ENCODE data around the gene NDUFA13. TPM values are rescaled to one million over a fixed set of nuclear protein-coding genes. Genes with fewer than 3 reads are reported as not detected.

NDUFA13 gene
- total RNA-seq, 1 experiment from 2014 or later: 354 TPM

DNA sequence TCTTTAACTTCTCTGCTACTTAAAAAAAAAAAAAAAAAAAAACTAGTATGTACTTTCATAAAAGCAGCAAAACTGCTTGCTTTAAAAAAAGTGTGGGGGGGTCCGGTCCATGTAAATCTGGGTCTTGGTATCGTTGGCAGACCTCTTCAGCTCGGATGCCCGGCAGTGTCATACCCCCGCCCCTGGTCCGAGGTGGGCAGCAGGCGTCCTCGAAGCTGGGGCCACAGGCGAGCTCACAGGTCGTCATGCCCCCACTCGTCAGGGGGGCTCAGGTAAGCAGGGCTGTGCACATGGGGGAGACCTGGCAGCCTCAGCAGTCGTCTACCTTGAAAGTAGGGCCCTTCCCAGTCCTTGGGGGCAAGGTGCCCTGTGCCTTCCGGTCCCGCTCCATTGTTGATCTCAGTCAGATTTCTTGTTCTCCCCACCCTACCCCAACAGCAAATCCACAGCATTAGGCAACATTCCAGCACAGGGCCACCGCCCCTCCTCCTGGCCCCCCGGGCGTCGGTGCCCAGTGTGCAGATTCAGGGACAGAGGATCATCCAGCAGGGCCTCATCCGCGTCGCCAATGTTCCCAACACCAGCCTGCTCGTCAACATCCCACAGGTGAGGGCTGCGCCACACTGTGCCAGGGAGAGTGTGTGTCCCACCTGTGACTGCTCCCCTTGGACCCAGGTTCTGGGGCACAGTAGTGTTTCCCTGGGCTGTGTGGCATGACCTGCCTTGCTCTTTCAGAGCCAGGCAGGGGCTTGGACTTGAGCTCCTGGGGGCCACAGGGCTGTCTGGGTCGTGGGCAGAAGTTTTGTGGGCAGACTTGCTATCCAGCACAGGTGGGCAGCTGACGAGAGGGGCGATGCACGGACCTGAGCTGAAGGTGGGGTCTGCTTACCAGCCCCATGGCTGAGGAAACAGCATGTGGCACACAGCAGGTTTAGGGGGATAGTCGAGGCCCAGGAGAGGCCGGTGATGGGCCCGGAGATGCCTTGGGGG is 20.1 kb upstream of the NDUFA13 start:
- Mint-ChIP-seq H3K4me3 (ENCODE audit: unreplicated experiment) (no peak overlapping the region), H3K36me3 (ENCODE audit: insufficient read depth, unreplicated experiment) (peaks cover 54% of the 10 kb centered on the region), H3K27me3 (ENCODE audit: insufficient read depth, unreplicated experiment) (no peaks in the 10 kb centered on the region), H3K9me3 (ENCODE audit: unreplicated experiment) (no peaks in the 10 kb centered on the region), H3K27ac (ENCODE audit: low read depth, unreplicated experiment) (no peak overlapping the region), H3K4me1 (ENCODE audit: insufficient read depth, unreplicated experiment) (no peaks in the 10 kb centered on the region)
- intact Hi-C loops (cut with micrococcal nuclease): no loop called here
- CTCF ChIA-PET: interaction anchor here (0.6 to 1.1 kb wide), 4 partner anchors 22 to 1655 kb away, joined by 3 to 4 read pairs (median 3); no protein-coding TSS in a partner anchor
- no peak for DNase-seq (ENCODE audit: unreplicated experiment)
- no TSS peak for BruUV-seq (replicated peaks)
- TF ChIP-seq, protein P1, sequence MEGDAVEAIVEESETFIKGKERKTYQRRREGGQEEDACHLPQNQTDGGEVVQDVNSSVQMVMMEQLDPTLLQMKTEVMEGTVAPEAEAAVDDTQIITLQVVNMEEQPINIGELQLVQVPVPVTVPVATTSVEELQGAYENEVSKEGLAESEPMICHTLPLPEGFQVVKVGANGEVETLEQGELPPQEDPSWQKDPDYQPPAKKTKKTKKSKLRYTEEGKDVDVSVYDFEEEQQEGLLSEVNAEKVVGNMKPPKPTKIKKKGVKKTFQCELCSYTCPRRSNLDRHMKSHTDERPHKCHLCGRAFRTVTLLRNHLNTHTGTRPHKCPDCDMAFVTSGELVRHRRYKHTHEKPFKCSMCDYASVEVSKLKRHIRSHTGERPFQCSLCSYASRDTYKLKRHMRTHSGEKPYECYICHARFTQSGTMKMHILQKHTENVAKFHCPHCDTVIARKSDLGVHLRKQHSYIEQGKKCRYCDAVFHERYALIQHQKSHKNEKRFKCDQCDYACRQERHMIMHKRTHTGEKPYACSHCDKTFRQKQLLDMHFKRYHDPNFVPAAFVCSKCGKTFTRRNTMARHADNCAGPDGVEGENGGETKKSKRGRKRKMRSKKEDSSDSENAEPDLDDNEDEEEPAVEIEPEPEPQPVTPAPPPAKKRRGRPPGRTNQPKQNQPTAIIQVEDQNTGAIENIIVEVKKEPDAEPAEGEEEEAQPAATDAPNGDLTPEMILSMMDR (IDR thresholded peaks at IDR 0.05; ENCODE audit: unreplicated experiment): no peak
- POLR2A ChIA-PET: interaction anchor here (0.7 kb wide), 1 partner anchor 142 kb away, joined by 3 read pairs; no protein-coding TSS in a partner anchor

DNA sequence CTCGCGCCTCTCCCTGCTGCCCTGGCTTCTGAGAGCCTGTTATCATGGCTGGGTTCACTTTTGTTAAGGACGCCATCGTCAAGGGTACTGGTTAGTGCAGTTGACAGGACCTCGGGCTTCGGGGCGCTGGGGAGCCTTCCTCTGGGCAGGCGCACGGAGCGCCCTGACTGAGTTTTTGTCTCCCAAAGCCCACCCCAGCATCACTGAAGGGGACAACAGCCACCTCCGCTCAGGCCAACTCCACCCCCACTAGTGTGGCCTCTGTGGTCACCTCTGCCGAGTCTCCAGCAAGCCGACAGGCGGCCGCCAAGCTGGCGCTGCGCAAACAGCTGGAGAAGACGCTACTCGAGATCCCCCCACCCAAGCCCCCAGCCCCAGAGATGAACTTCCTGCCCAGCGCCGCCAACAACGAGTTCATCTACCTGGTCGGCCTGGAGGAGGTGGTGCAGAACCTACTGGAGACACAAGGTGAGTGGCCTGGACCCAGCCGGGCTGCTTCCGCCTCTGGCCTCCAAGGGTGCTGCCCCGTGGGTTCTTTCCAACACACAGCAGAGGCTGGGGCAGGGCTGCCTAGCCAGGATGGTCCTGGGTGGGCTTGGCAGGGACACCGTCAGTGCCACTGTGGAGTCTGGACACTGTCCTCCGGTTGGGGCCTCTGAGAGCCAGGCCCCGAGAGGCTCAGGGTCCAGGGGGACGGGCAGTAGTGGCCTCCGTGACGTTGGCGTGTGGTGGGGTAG is 17.6 kb upstream of the NDUFA13 start:
- Mint-ChIP-seq H3K36me3 (ENCODE audit: insufficient read depth, unreplicated experiment) (peaks cover 57% of the 10 kb centered on the region), H3K27ac (ENCODE audit: low read depth, unreplicated experiment) (no peak overlapping the region), H3K4me1 (ENCODE audit: insufficient read depth, unreplicated experiment) (no peaks in the 10 kb centered on the region), H3K4me3 (ENCODE audit: unreplicated experiment) (no peak overlapping the region), H3K9me3 (ENCODE audit: unreplicated experiment) (no peaks in the 10 kb centered on the region), H3K27me3 (ENCODE audit: insufficient read depth, unreplicated experiment) (no peaks in the 10 kb centered on the region)
- no peak for DNase-seq (ENCODE audit: unreplicated experiment)
- TF ChIP-seq, protein P1 (IDR thresholded peaks at IDR 0.05; ENCODE audit: unreplicated experiment): no peak
- no TSS peak for BruUV-seq (replicated peaks)
- POLR2A ChIA-PET: no interaction called here
- intact Hi-C loops (cut with micrococcal nuclease): no loop called here
- CTCF ChIA-PET: no interaction called here

DNA sequence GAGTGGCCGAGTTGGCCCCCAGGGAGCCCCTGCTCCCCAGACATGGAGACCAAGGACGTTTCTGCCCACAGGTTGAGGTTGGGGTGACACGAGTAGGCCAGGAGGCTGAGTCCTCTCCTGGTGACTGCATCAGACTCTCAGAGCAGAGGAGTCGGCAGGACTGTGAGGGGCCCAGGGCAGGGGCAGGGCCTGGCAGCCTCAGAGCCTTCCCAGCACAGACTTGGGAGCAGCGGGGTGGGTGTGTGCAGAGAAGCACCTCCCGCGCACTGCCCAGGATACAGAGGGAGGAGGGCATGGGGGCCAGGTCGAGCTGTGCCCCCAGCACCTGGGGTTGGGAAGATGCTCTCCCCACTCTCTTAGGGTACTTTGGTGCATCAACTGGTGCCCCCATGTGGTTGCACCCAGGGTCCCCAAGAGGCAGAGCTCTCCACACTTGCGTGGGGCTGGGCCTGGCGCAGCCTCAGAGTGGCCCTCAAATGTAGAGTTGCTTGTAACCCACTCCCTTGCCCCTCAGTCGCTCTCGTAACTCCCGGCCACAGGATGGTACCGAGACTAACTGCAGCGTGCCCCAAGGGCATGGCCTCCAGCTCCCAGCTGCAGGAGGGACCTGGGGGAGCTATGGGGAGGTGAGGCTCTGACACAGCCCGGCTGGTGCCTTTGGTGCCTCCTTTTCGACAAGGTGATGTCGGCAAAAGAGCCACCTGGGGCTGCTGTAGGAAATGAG is 16.6 kb upstream of the NDUFA13 start:
- H3K4me3 Mint-ChIP-seq (ENCODE audit: unreplicated experiment): no peak overlapping the region
- H3K27me3 Mint-ChIP-seq (ENCODE audit: insufficient read depth, unreplicated experiment): no peaks in the 10 kb centered on the region
- TF ChIP-seq, protein P1 (IDR thresholded peaks at IDR 0.05; ENCODE audit: unreplicated experiment): no peak
- no peaks in the 10 kb centered on the region for H3K4me1 Mint-ChIP-seq (ENCODE audit: insufficient read depth, unreplicated experiment)
- no TSS peak for BruUV-seq (replicated peaks)
- no peak overlapping the region for H3K27ac Mint-ChIP-seq (ENCODE audit: low read depth, unreplicated experiment)
- ChIA-PET CTCF (interaction anchor here (0.5 kb wide), 2 partner anchors 10 to 23 kb away, joined by 3 read pairs; no protein-coding TSS in a partner anchor), POLR2A (interaction anchor here (0.7 kb wide), 1 partner anchor 65 kb away, joined by 3 read pairs; no protein-coding TSS in a partner anchor)
- DNase-seq (ENCODE audit: unreplicated experiment): no peak
- intact Hi-C loops (cut with micrococcal nuclease): no loop called here
- H3K9me3 Mint-ChIP-seq (ENCODE audit: unreplicated experiment): no peaks in the 10 kb centered on the region
- peaks cover 62% of the 10 kb centered on the region for H3K36me3 Mint-ChIP-seq (ENCODE audit: insufficient read depth, unreplicated experiment)
